Cardiac fibroblast (primary cell): ENCODE measurements around the gene EIF4EBP3.

ENCODE experiments used
- DNase-seq, 2 donors: peaks; one replicate each; pipeline versions ENCODE4 v3.0.0 to v3.0.0-alpha.2; 2010; ENCODE audit warnings: low read depth in 2 of 2
- H3K4me3 ChIP-seq, 2 donors: replicated peaks in 1 of 2; 1 replicate in 1 of 2; 2 replicates in 1 of 2; pipeline ENCODE4 v1.5.1; 2011; ENCODE audit warnings: low read depth in 2 of 2, low read length in 2 of 2, mild to moderate bottlenecking in 2 of 2, moderate library complexity in 1 of 2
- TF ChIP-seq, protein P1 (sequence below): IDR thresholded peaks from one replicate; pipeline ENCODE4 v1.5.1; 2011; ENCODE audit warnings: low read depth, mild to moderate bottlenecking, low read length, inconsistent platforms

EIF4EBP3 gene

DNA sequence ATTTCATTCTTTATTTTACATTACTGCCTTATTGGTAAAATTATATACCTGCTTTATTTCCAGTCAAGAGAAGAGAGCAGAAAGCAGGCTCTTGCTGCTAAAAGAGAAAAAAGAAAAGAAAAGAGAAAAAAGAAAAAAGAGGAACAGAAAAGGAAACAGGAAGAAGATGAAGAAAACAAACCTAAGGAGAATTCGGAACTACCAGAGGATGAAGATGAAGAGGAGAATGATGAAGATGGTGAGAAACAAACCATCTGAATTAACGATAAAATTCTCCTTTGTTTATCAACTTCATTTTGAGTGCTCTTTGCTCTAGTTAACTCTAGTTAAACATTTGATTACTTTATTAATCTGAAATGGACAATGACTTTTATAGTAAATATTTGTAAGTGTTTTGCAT is 23.5 kb upstream of the EIF4EBP3 start:
- TF ChIP-seq, protein P1, sequence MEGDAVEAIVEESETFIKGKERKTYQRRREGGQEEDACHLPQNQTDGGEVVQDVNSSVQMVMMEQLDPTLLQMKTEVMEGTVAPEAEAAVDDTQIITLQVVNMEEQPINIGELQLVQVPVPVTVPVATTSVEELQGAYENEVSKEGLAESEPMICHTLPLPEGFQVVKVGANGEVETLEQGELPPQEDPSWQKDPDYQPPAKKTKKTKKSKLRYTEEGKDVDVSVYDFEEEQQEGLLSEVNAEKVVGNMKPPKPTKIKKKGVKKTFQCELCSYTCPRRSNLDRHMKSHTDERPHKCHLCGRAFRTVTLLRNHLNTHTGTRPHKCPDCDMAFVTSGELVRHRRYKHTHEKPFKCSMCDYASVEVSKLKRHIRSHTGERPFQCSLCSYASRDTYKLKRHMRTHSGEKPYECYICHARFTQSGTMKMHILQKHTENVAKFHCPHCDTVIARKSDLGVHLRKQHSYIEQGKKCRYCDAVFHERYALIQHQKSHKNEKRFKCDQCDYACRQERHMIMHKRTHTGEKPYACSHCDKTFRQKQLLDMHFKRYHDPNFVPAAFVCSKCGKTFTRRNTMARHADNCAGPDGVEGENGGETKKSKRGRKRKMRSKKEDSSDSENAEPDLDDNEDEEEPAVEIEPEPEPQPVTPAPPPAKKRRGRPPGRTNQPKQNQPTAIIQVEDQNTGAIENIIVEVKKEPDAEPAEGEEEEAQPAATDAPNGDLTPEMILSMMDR = no peak
- H3K4me3 ChIP-seq = no peak overlapping the region
- DNase-seq = no peak

DNA sequence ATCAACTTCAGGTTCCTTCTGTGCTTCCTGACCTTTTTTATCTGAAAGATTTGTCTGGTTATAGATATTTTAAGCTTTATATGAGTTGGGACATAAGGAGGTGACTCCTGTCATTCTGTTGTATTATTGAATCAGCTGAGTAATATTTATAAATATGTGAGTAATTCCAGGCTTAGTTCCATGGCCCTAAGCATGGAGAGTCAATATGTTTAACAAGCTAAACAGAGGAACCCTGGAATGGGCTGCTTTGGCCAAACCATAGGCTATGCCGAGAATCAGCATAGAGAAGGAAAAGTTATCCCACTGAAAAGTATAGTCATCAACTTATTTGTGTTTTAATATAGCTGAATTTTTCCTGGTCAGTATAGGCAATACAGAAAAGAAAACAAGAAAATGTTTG is 7.2 kb upstream of the EIF4EBP3 start:
- H3K4me3 ChIP-seq = no peak overlapping the region
- no peak for DNase-seq
- TF ChIP-seq, protein P1 = no peak

DNA sequence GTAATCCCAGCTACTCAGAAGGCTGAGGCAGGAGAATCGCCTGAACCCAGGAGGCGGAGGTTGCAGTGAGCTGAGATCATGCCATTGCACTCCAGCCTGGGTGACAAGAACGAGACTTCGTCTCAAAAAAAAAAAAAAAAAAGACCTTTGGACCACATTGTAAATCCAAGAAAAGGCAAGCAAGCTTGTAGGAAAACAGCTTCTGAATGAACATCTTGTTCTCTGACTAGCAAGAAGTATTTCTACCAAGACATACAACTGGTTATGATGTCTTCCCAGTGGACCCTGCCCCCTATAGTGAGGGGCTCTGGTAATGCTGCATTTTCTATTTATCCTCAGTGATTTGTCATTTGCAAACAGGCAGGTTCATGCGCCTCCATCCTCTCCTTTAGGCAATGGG is 4.5 kb upstream of the EIF4EBP3 start:
- DNase-seq = no peak
- TF ChIP-seq, protein P1 = no peak
- H3K4me3 ChIP-seq = no peak overlapping the region

DNA sequence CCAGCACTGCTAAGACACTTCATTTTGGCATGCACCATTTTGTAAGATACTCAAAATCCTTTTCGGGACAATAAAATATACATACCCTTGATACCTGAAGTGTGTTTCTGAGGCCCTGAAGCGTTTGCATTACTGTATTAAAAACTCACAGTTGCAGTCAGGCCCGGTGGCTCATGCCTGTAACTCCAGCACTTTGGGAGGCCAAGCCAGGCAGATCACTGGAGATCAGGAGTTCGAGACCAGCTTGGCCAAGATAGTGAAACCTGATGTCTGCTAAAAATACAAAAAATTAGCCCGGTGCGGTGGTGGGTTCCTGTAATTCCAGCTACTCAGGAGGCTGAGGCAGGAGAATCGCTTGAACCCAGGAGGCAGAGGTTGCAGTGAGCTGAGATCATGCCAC is 2.5 kb upstream of the EIF4EBP3 start:
- DNase-seq = no peak
- H3K4me3 ChIP-seq = no peak overlapping the region
- TF ChIP-seq, protein P1 = no peak

DNA sequence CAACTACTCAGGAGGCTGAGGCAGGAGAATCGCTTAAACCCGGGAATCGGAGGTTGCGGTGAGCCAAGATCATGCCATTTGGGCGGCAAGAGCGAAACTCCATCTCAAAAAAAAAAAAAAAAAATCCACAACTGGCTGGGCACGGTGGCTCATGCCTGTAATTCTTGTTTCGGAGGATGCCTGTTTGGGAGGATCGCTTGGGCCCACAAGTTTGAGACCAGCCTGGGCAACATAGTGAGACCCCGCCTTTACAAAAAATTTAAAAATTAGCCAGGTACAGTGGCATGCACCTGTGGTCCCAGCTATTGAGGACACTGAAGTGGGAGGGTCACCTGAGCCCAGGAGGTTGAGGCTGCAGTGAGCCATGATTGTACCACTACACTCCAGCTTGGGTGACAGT is 1.9 kb upstream of the EIF4EBP3 start:
- DNase-seq = no peak

DNA sequence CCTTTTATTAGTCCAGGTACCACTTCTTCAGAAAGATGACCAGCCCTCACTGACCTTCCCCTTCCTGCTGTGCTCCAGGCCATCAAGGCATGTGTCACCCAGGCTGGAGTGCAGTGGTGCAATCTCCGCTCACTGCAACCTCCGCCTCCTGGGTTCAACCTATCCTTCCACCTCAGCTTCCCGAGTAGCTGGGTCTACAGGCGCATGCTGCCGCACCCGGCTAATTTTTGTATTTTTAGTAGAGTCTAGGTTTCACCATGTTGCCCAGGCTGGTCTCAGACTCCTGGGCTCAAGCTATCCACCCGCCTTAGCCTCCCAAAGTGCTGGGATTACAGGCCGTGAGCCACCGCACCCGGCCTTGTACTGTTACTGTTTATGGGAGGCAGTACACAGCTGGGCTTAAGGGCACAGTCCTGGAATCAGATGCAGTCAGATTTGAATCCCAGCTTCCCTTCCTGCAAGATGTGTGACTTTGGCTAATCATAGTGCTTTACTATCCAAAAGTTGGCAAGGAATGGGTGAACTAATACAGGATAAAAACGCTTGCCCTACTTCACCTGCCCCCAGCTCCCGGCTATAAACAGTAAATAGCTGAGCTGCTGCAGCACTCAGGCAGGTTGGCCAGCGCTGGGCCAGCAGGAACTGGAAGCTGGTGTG is 483 bp upstream of the EIF4EBP3 start:
- TF ChIP-seq, protein P1 = no peak
- no peak overlapping the region for H3K4me3 ChIP-seq
- peak in 1 of 2 donors; percentile 12 for DNase-seq

More for the DNA sequence above, 1.9 kb upstream of the EIF4EBP3 start:
- TF ChIP-seq, protein P1 = no peak
- no peak overlapping the region for H3K4me3 ChIP-seq

DNA sequence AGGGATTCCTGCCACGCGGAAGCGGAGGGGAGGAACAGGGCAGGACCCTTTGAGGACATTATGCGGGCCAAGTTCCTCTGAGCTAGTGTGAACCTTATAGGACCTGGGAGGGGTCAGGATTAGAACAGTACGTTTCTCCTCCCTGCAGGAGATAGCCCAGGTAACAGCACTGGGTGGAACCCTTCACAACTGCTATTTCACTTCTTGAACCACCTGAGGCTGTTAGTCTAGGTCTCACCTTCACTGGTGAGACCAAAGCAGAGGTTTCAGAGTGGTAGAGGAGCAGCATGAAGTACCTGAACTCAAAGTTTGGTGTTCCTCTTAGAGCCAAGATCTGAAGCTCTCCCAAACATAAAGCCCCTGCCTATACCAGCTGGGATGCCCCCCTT is 832 bp downstream of the EIF4EBP3 start:
- H3K4me3 ChIP-seq = peak overlapping the region; percentile 40 to 43
- no peak for DNase-seq
- TF ChIP-seq, protein P1 = no peak
